H1 (cell line): ENCODE measurements around the gene TSPEAR. TPM values are rescaled to one million over a fixed set of nuclear protein-coding genes. Genes with fewer than 3 reads are reported as not detected.

Experiments used
- CTCF ChIA-PET: fragments of 300-600 bp; sonication (Branson Sonifier 250); formaldehyde crosslinking; loops from one replicate; lab custom pipeline; 2021; ENCODE audit not compliant: partially characterized antibody; lab: Charles Lee
- POLR2A ChIA-PET: fragments of 300-600 bp; sonication (Branson Sonifier 250); formaldehyde crosslinking; loops from one replicate; lab custom pipeline; 2021; ENCODE audit warnings: inconsistent platforms; ENCODE audit not compliant: partially characterized antibody; lab: Charles Lee
- DNase-seq, 2 experiments: peaks; one replicate each; pipeline versions ENCODE4 v3.0.0 to v3.0.0-alpha.2; 2010 to 2022; ENCODE audit warnings: low spot score in 2 of 2, low read depth in 1 of 2, mixed read lengths in 1 of 2
- FAIRE-seq: peaks from 2 replicates; lab custom pipeline; 2011; peaks lifted over from hg19 to GRCh38; lab: Jason Lieb, UNC
- H2AFZ ChIP-seq: 2 replicates; pipeline ENCODE4 v1.8.1; 2012; ENCODE audit warnings: low read length, inconsistent platforms
- H2AK5ac ChIP-seq: 2 replicates; pipeline ENCODE4 v1.6.1; 2013; ENCODE audit warnings: low read depth, low read length
- H2BK120ac ChIP-seq: replicated peaks from 2 replicates; pipeline ENCODE3; 2013; ENCODE audit warnings: low read depth, low read length, inconsistent platforms
- H2BK12ac ChIP-seq: 2 replicates; pipeline ENCODE4 v1.6.1; 2013; ENCODE audit warnings: low read depth, low read length
- H2BK15ac ChIP-seq: 2 replicates; pipeline ENCODE4 v1.6.1; 2013; ENCODE audit warnings: low read length
- H2BK20ac ChIP-seq: 2 replicates; pipeline ENCODE4 v1.6.1; 2013; ENCODE audit warnings: low read length
- H2BK5ac ChIP-seq: 2 replicates; pipeline ENCODE4 v1.6.1; 2013; ENCODE audit warnings: low read depth, low read length
- H3K14ac ChIP-seq: 2 replicates; pipeline ENCODE4 v1.6.1; 2013; ENCODE audit warnings: inconsistent platforms; ENCODE audit not compliant: insufficient read length
- H3K18ac ChIP-seq: 2 replicates; pipeline ENCODE4 v1.6.1; 2013; ENCODE audit warnings: low read length; ENCODE audit errors: extremely low read depth
- H3K23ac ChIP-seq: 2 replicates; pipeline ENCODE4 v1.6.1; 2013; ENCODE audit warnings: inconsistent platforms; ENCODE audit not compliant: insufficient read length
- H3K23me2 ChIP-seq: 2 replicates; pipeline ENCODE4 v1.6.1; 2013; ENCODE audit warnings: low read depth, low read length
- H3K27ac ChIP-seq: 2 replicates; pipeline ENCODE4 v1.6.1; 2011; ENCODE audit warnings: low read depth, low read length, inconsistent platforms
- H3K27me3 ChIP-seq, 4 experiments: replicated peaks in 1 of 4; 1 replicate in 1 of 4; 2 replicates in 3 of 4; pipeline versions ENCODE4 v1.6.1 to v1.8.1; 2011 to 2013; ENCODE audit warnings: low read length in 3 of 4, mild to moderate bottlenecking in 3 of 4, inconsistent platforms in 2 of 4, mixed read lengths in 2 of 4, moderate library complexity in 1 of 4; ENCODE audit not compliant: control insufficient read depth in 3 of 4, insufficient read depth in 3 of 4; ENCODE audit errors: extremely low read depth in 1 of 4
- H3K36me3 ChIP-seq, 4 experiments: 2 replicates each; pipeline versions ENCODE4 v1.6.1 to v1.8.1; 2011 to 2013; ENCODE audit warnings: mild to moderate bottlenecking in 4 of 4, low read length in 3 of 4, moderate library complexity in 2 of 4, control low read depth in 1 of 4, inconsistent platforms in 1 of 4; ENCODE audit not compliant: insufficient read depth in 4 of 4, control insufficient read depth in 2 of 4
- H3K4ac ChIP-seq: replicated peaks from 2 replicates; pipeline ENCODE3; 2013; ENCODE audit warnings: low read length, low read depth, mixed read lengths, inconsistent platforms; ENCODE audit not compliant: insufficient read length
- H3K4me1 ChIP-seq, 4 experiments: replicated peaks in 1 of 4; 1 replicate in 1 of 4; 2 replicates in 3 of 4; pipeline versions ENCODE4 v1.6.1 to v1.8.1; 2011 to 2013; ENCODE audit warnings: low read length in 3 of 4, inconsistent platforms in 2 of 4, mixed read lengths in 1 of 4; ENCODE audit not compliant: insufficient read depth in 4 of 4, control insufficient read depth in 3 of 4
- H3K4me2 ChIP-seq, 2 experiments: 2 replicates each; pipeline versions ENCODE4 v1.6.1 to v1.8.1; 2011 to 2013; ENCODE audit warnings: low read depth in 2 of 2, low read length in 2 of 2, control low read depth in 1 of 2, inconsistent platforms in 1 of 2, mild to moderate bottlenecking in 1 of 2; ENCODE audit not compliant: insufficient read depth in 1 of 2
- H3K4me3 ChIP-seq, 4 experiments: fragments of 200-600, 300-600 bp in 1 of 4; sonication (generic), shearing (Covaris generic), sonication (Bioruptor Twin) in 1 of 4; 2 replicates each; pipeline versions ENCODE4 v1.5.1 to v1.8.1; 2011 to 2016; ENCODE audit warnings: low read length in 4 of 4, low read depth in 3 of 4, control low read depth in 2 of 4, inconsistent platforms in 2 of 4, mild to moderate bottlenecking in 2 of 4, mixed read lengths in 1 of 4, moderate library complexity in 1 of 4; ENCODE audit not compliant: insufficient read depth in 2 of 4; ENCODE audit errors: extremely low read depth in 1 of 4
- H3K56ac ChIP-seq: replicated peaks from 2 replicates; pipeline ENCODE3; 2013; ENCODE audit warnings: low read depth, mild to moderate bottlenecking, mixed read lengths, low read length, inconsistent platforms; ENCODE audit not compliant: insufficient read length
- H3K79me1 ChIP-seq: 2 replicates; pipeline ENCODE4 v1.6.1; 2013; ENCODE audit warnings: low read depth, low read length, control low read depth
- H3K79me2 ChIP-seq, 2 experiments: 2 replicates each; pipeline versions ENCODE4 v1.6.1 to v1.8.1; 2012 to 2013; ENCODE audit warnings: low read length in 2 of 2, mild to moderate bottlenecking in 2 of 2, inconsistent platforms in 1 of 2; ENCODE audit not compliant: insufficient read depth in 2 of 2, control insufficient read depth in 1 of 2
- H3K9ac ChIP-seq, 4 experiments: replicated peaks in 1 of 4; 1 replicate in 1 of 4; 2 replicates in 3 of 4; pipeline versions ENCODE4 v1.6.1 to v1.8.1; 2011 to 2013; ENCODE audit warnings: low read depth in 3 of 4, low read length in 3 of 4, control low read depth in 2 of 4, mild to moderate bottlenecking in 2 of 4, moderate library complexity in 2 of 4, inconsistent platforms in 1 of 4; ENCODE audit errors: extremely low read depth in 1 of 4
- H3K9me3 ChIP-seq, 2 experiments: 2 replicates each; pipeline versions ENCODE4 v1.6.1 to v1.8.1; 2012 to 2013; ENCODE audit warnings: mild to moderate bottlenecking in 2 of 2, moderate library complexity in 2 of 2, control low read depth in 1 of 2, inconsistent platforms in 1 of 2, low read depth in 1 of 2, low read length in 1 of 2, mixed read lengths in 1 of 2; ENCODE audit not compliant: insufficient read depth in 2 of 2
- H4K20me1 ChIP-seq, 2 experiments: replicated peaks in 1 of 2; 2 replicates each; pipeline versions ENCODE3 to v1.8.1; 2011 to 2013; ENCODE audit warnings: inconsistent platforms in 2 of 2, low read length in 2 of 2, mild to moderate bottlenecking in 1 of 2; ENCODE audit not compliant: insufficient read depth in 2 of 2, control insufficient read depth in 1 of 2
- H4K5ac ChIP-seq: 2 replicates; pipeline ENCODE4 v1.6.1; 2013; ENCODE audit warnings: low read length, low read depth, mixed read lengths, inconsistent platforms; ENCODE audit not compliant: insufficient read length
- H4K8ac ChIP-seq: 2 replicates; pipeline ENCODE4 v1.8.0; 2013; ENCODE audit warnings: mild to moderate bottlenecking, moderate library complexity, low read length, inconsistent platforms; ENCODE audit not compliant: insufficient read depth; ENCODE audit errors: extremely low read depth
- H4K91ac ChIP-seq: replicated peaks from 2 replicates; pipeline ENCODE3; 2013; ENCODE audit warnings: low read length, mixed read lengths, inconsistent platforms; ENCODE audit not compliant: insufficient read length
- CBX5 ChIP-seq: fragments of 300-800, 300-1000 bp; sonication (generic); IDR thresholded peaks from 2 replicates; pipeline ENCODE4 v1.7.1; 2016; ENCODE audit warnings: antibody characterized with exemption, low read length, low read depth
- EGR1 ChIP-seq: IDR thresholded peaks from 2 replicates; pipeline ENCODE4 v1.6.1; 2011; ENCODE audit warnings: low read depth, low read length, borderline replicate concordance
- EP300 ChIP-seq, 2 experiments: IDR thresholded peaks; 1 replicate in 1 of 2; 2 replicates in 1 of 2; pipeline ENCODE4 v1.6.1; 2011 to 2012; ENCODE audit warnings: low read depth in 2 of 2, low read length in 2 of 2, mild to moderate bottlenecking in 2 of 2, borderline replicate concordance in 1 of 2, inconsistent platforms in 1 of 2, moderate library complexity in 1 of 2
- FOSL1 ChIP-seq: IDR thresholded peaks from 2 replicates; pipeline ENCODE4 v1.6.1; 2011; ENCODE audit warnings: mild to moderate bottlenecking, low read depth, low read length, moderate library complexity; ENCODE audit not compliant: insufficient read depth
- MAFK ChIP-seq: IDR thresholded peaks from 2 replicates; pipeline ENCODE4 v1.6.1; 2012; ENCODE audit warnings: low read depth, mild to moderate bottlenecking, improper control_type of control experiment, low read length
- MAX ChIP-seq: IDR thresholded peaks from 2 replicates; pipeline ENCODE4 v1.6.1; 2012; ENCODE audit warnings: inconsistent platforms
- SP1 ChIP-seq: IDR thresholded peaks from 2 replicates; pipeline ENCODE4 v1.6.1; 2011; ENCODE audit warnings: low read depth, low read length
- SP2 ChIP-seq: IDR thresholded peaks from 2 replicates; pipeline ENCODE4 v1.6.1; 2012; ENCODE audit warnings: mild to moderate bottlenecking, low read length, inconsistent platforms
- TEAD4 ChIP-seq: IDR thresholded peaks from 2 replicates; pipeline ENCODE4 v1.6.1; 2012; ENCODE audit warnings: low read depth, low read length, inconsistent platforms, mixed read lengths
- WGBS, 2 experiments: shearing (Covaris generic) in 1 of 2; methylation state at CpG; one replicate each; pipeline versions ENCODE4 v1.1.6 to v1.1.7; 2013 to 2015; ENCODE audit warnings: low lambda C conversion rate in 2 of 2, mixed read lengths in 2 of 2, inconsistent platforms in 1 of 2, low coverage in 1 of 2, missing lambda C conversion rate in 1 of 2; ENCODE audit not compliant: insufficient replicate concordance in 2 of 2, insufficient coverage in 1 of 2, insufficient read length in 1 of 2; ENCODE audit errors: extremely low coverage in 1 of 2, missing lambda C conversion rate in 1 of 2; 5-methylcytosine and 5-hydroxymethylcytosine counted together
- polyA plus RNA-seq, 7 experiments: library from polyadenylated mRNA; depleted of rRNA in 3 of 7; stranded (reverse) in 5 of 7; unstranded in 2 of 7; fragments of >200 nt in 5 of 7; fragments of 200-250 nt in 2 of 7; gene quantifications; 1 replicate in 5 of 7; 2 replicates in 1 of 7; 4 replicates in 1 of 7; pipeline versions ENCODE4 v1.2.1 to v1.2.3, GENCODE V29; 2011 to 2013; ENCODE audit warnings: missing spikeins in 2 of 7, mixed read lengths in 2 of 7
- total RNA-seq: library from RNA; stranded (reverse); fragmentation: NEBNext Ultra II Directional; extraction: Animal tissue kit (Norgen Biotek cat#: 25700); gene quantifications from 2 replicates; pipeline ENCODE4 v1.2.1, GENCODE V29; 2021
- TF ChIP-seq, protein P1 (sequence below): IDR thresholded peaks from 2 replicates; pipeline ENCODE4 v1.6.1; 2012; ENCODE audit warnings: inconsistent platforms

Gene TSPEAR
- total and polyA plus RNA-seq, 2 of the 8 experiments (the other 6 are each of a cell fraction or from before 2014, with no cell fraction given): 0.58 to 0.89 TPM

- DNase-seq: peak in 1 of 2 experiments; percentile 45
- H3K9ac ChIP-seq: no peak within 1 kb of the TSS
Observed at GRCh38 chr21:44551340-44551961, 159.9 kb downstream of the TSPEAR start, which contains the start of gene KRTAP10-2. KRTAP10-2 (minus strand) TSS chr21:44551505; CDS start chr21:44551458, 47 bp downstream.

More at GRCh38 chr21:44551340-44551961, 159.9 kb downstream of the TSPEAR start, which contains the start of gene KRTAP10-2:
- Histone ChIP-seq H3K23me2 (no peaks in the 10 kb centered on the region), H4K5ac (no peak within 1 kb of the TSS), H3K79me2 (no peaks in the 10 kb centered on the region), H2BK5ac (peak within 1 kb of the TSS; percentile 66), H3K56ac (no peak within 1 kb of the TSS), H3K27me3 (no peaks in the 10 kb centered on the region), H3K4me2 (no peak within 1 kb of the TSS; a peak in 1 of 4 replicates)
- whole genome bisulfite sequencing, 2 experiments: 87% methylated on average over 13 of the region's 17 CpGs; no CpG with 5 or more reads in 1 of the 2 experiments
- TF ChIP-seq, protein P1, sequence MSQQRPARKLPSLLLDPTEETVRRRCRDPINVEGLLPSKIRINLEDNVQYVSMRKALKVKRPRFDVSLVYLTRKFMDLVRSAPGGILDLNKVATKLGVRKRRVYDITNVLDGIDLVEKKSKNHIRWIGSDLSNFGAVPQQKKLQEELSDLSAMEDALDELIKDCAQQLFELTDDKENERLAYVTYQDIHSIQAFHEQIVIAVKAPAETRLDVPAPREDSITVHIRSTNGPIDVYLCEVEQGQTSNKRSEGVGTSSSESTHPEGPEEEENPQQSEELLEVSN: no peak
- TF ChIP-seq CBX5: no peak
- TF ChIP-seq MAX: no peak
- no peak for TF ChIP-seq SP2
- TF ChIP-seq MAFK: no peak
- TF ChIP-seq SP1: no peak
- no peak for TF ChIP-seq TEAD4
- TF ChIP-seq EP300 (IDR thresholded peaks at IDR 0.05; ENCODE audit: borderline replicate concordance in 1 of 2, low read depth in 2 of 2, low read length in 2 of 2): no peak
- TF ChIP-seq FOSL1: no peak
- no peak for TF ChIP-seq EGR1
- TF ChIP-seq, all 59 proteins: peak for 0
- CTCF ChIA-PET: interaction anchor here (0.8 to 1.4 kb wide), 3 partner anchors 159 to 242 kb away, joined by 3 to 4 read pairs (median 3); no protein-coding TSS in a partner anchor
- FAIRE-seq: no peak
- Histone ChIP-seq H3K9me3 (no peaks in the 10 kb centered on the region), H2BK15ac (peak within 1 kb of the TSS; percentile 98; the same call in 1 of the 2 replicates), H3K27ac (no peak within 1 kb of the TSS), H2BK12ac (peak within 1 kb of the TSS; percentile 98), H2BK20ac (peak within 1 kb of the TSS; percentile 99), H3K4me3 (no peak within 1 kb of the TSS), H4K8ac (peak within 1 kb of the TSS; percentile 71), H4K91ac (peak within 1 kb of the TSS; percentile 93), H2AK5ac (peak within 1 kb of the TSS; percentile 82; the same call in 1 of the 2 replicates), H3K4me1 (peaks cover 9 to 35% (median 17%) of the 10 kb centered on the region in 4 experiments), H2BK120ac (peak within 1 kb of the TSS; percentile 72), H3K23ac (no peak within 1 kb of the TSS), H2AFZ (no peak within 1 kb of the TSS), H4K20me1 (no peaks in the 10 kb centered on the region), H3K36me3 (no peaks in the 10 kb centered on the region), H3K4ac (peak within 1 kb of the TSS; percentile 95), H3K18ac (peak within 1 kb of the TSS; percentile 83), H3K14ac (no peak within 1 kb of the TSS), H3K79me1 (no peaks in the 10 kb centered on the region)
- POLR2A ChIA-PET: interaction anchor here (1.1 to 1.7 kb wide), 3 partner anchors 11 to 51 kb away, joined by 3 to 5 read pairs (median 3); no protein-coding TSS in a partner anchor
